Tibial nerve (tissue), 4 donors: ENCODE results near the gene CDK19. TPM values are rescaled to one million over a fixed set of nuclear protein-coding genes. Genes with fewer than 3 reads are reported as not detected.

Source experiments
- DNase-seq, 2 donors: peaks; one replicate each; pipeline ENCODE4 v3.0.0-alpha.2; 2019; ENCODE audit warnings: low spot score in 2 of 2
- H3K27ac ChIP-seq, 4 donors: fragments of 200-600 bp; sonication (generic) in 3 of 4; one replicate each; pipeline ENCODE4 v1.5.1; 2017 to 2019; ENCODE audit warnings: mild to moderate bottlenecking in 1 of 4
- H3K27me3 ChIP-seq, 2 donors: fragments of 200-600 bp; sonication (generic) in 1 of 2; one replicate each; pipeline versions ENCODE4 v1.5.1 to v1.6.0; 2017 to 2019
- H3K36me3 ChIP-seq, 3 donors: fragments of 200-600 bp; sonication (generic); one replicate each; pipeline ENCODE4 v1.5.1; 2018 to 2019
- H3K4me1 ChIP-seq, 4 donors: fragments of 200-600 bp; sonication (generic) in 3 of 4; one replicate each; pipeline ENCODE4 v1.5.1; 2017 to 2019
- H3K4me3 ChIP-seq, 4 donors: fragments of 200-600 bp; sonication (generic) in 3 of 4; one replicate each; pipeline ENCODE4 v1.5.1; 2017 to 2019; ENCODE audit warnings: mild to moderate bottlenecking in 1 of 4, moderate library complexity in 1 of 4
- H3K9me3 ChIP-seq, 4 donors: fragments of 200-600 bp; sonication (generic) in 3 of 4; one replicate each; pipeline ENCODE4 v1.5.1; 2017 to 2019
- CTCF ChIP-seq, 5 experiments: fragments of 200-600 bp in 3 of 5; fragments of 450-650 bp in 2 of 5; sonication (generic) in 3 of 5; IDR thresholded peaks; one replicate each; pipeline ENCODE4 v1.5.1; 2016 to 2019; ENCODE audit warnings: antibody characterized with exemption in 5 of 5, mild to moderate bottlenecking in 3 of 5, moderate library complexity in 2 of 5
- EP300 ChIP-seq, 2 donors: sonication (generic); formaldehyde crosslinking; IDR thresholded peaks; one replicate each; pipeline ENCODE4 v1.6.1; 2017; ENCODE audit warnings: antibody characterized with exemption in 2 of 2, mild to moderate bottlenecking in 1 of 2
- POLR2A ChIP-seq, 2 donors: fragments of 450-650 bp; IDR thresholded peaks; one replicate each; pipeline ENCODE4 v1.6.1; 2017; ENCODE audit warnings: antibody characterized with exemption in 2 of 2, mild to moderate bottlenecking in 2 of 2, moderate library complexity in 2 of 2
- WGBS, 2 donors: methylation state at CpG; one replicate each; pipeline ENCODE4 v1.1.5; 2018; 5-methylcytosine and 5-hydroxymethylcytosine counted together
- total RNA-seq, 4 donors: library from RNA; depleted of rRNA; stranded (reverse); fragments of >200 nt; gene quantifications; one replicate each; pipeline ENCODE4 v1.1.0, GENCODE V29; 2016

The CDK19 gene
- total RNA-seq, 4 donors from 2014 or later = 18.6 to 29.3 (median 24.3) TPM

DNA sequence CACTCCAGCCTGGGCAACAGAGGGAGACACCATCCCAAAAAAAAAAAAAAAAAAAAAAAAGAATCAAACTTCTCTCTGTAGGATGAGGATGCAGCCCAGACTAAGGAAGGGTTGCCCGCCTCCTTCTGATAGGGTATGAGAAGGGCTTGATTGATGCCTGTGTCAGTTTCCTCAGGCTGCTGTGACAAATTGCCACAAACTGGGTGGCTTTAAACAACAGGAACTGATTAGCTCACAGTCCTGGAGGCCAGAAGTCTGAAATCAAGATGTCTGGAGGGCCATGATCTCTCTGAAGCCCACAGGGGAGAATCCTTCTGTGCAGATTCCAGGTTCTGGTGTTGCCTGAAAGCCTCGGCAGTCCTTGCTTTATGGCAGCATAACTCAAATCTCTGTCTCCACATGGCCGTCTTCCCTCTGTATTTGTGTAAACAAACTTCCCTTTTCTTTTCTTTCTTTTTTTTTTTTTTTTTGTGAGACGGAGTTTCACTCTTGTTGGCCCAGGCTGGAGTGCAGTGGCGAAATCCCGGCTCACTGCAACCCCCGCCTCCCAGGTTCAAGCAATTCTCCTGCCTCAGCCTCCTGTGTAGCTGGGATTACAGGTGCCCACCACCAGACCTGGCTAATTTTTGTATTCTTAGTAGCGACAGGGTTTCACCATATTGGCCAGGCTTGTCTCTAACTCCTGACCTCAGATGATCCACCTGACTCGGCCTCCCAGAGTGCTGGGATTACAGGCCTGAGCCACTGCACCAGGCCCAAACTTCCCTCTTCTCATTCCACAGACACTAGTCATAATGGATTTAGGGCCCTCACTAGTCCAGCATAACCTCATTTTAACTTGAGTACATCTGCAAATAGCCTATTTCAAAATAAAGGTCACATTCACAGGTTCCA lies 11.2 kb upstream of the CDK19 start:
- Histone ChIP-seq H3K4me3 (no peak overlapping the region), H3K36me3 (no peaks in the 10 kb centered on the region), H3K27ac (peak overlapping the region in 2 of 4 donors; percentile 65 to 77), H3K9me3 (no peaks in the 10 kb centered on the region), H3K27me3 (no peaks in the 10 kb centered on the region), H3K4me1 (peaks cover 0 to 19% (median 5%) of the 10 kb centered on the region in 4 donors)
- DNase-seq = peak in 1 of 2 donors; percentile 12
- WGBS, 2 donors = 61 to 67% methylated on average over 9 of the region's 9 CpGs
- TF ChIP-seq CTCF (IDR thresholded peaks at IDR 0.05) = no peak
- no peak for TF ChIP-seq EP300 (IDR thresholded peaks at IDR 0.05)
- no peak for TF ChIP-seq POLR2A (IDR thresholded peaks at IDR 0.05)

- H3K36me3 ChIP-seq = no peaks in the 10 kb centered on the region
- no peak overlapping the region for H3K27ac ChIP-seq
- peaks cover 0 to 27% (median 6%) of the 10 kb centered on the region in 4 donors for H3K4me1 ChIP-seq
- 27 to 47% methylated on average over 2 of the region's 2 CpGs for WGBS, 2 donors
- H3K27me3 ChIP-seq = no peaks in the 10 kb centered on the region
- no peak overlapping the region for H3K4me3 ChIP-seq
- TF ChIP-seq POLR2A (IDR thresholded peaks at IDR 0.05) (no peak), EP300 (IDR thresholded peaks at IDR 0.05) (no peak), CTCF (IDR thresholded peaks at IDR 0.05) (no peak)
- H3K9me3 ChIP-seq = no peaks in the 10 kb centered on the region
- DNase-seq = no peak
Measured at GRCh38 chr6:110823146-110823545, 7.9 kb upstream of the CDK19 start.

GRCh38 chr6:110822249-110822648 lies 7.0 kb upstream of the CDK19 start:
- no peaks in the 10 kb centered on the region for H3K27me3 ChIP-seq
- H3K4me1 ChIP-seq = peaks cover 0 to 31% (median 6%) of the 10 kb centered on the region in 4 donors
- no peak overlapping the region for H3K4me3 ChIP-seq
- peak in 1 of 2 donors; percentile 33 for DNase-seq
- peak overlapping the region in 1 of 4 donors; percentile 37 for H3K27ac ChIP-seq
- H3K9me3 ChIP-seq = no peaks in the 10 kb centered on the region
- no peaks in the 10 kb centered on the region for H3K36me3 ChIP-seq
- TF ChIP-seq POLR2A (IDR thresholded peaks at IDR 0.05) = no peak
- peak in 1 of 2 donors; percentile 42 for TF ChIP-seq EP300 (IDR thresholded peaks at IDR 0.05)

GRCh38 chr6:110816677-110817076 lies 1.4 kb upstream of the CDK19 start:
- Histone ChIP-seq H3K4me1 (peaks cover 0 to 40% (median 5%) of the 10 kb centered on the region in 4 donors), H3K27ac (peak overlapping the region; percentile 91 to 98 (median 96)), H3K27me3 (no peaks in the 10 kb centered on the region), H3K36me3 (no peaks in the 10 kb centered on the region), H3K4me3 (no peak overlapping the region), H3K9me3 (no peaks in the 10 kb centered on the region)
- no peak for DNase-seq
- no peak for TF ChIP-seq EP300 (IDR thresholded peaks at IDR 0.05)
- no peak for TF ChIP-seq CTCF (IDR thresholded peaks at IDR 0.05)
- no peak for TF ChIP-seq POLR2A (IDR thresholded peaks at IDR 0.05)
- WGBS, 2 donors = 65 to 80% methylated on average over 4 of the region's 4 CpGs

GRCh38 chr6:110815015-110815410 lies 256 bp downstream of the CDK19 start:
- WGBS, 2 donors = 0 to 1% methylated on average over 32 to 49 of the region's 49 CpGs
- H3K4me1 ChIP-seq = peaks cover 0 to 30% (median 3%) of the 10 kb centered on the region in 4 donors
- peak overlapping the region; percentile 91 to 98 (median 96) for H3K27ac ChIP-seq
- H3K4me3 ChIP-seq = peak overlapping the region; percentile 83 to 98 (median 88)
- no peaks in the 10 kb centered on the region for H3K27me3 ChIP-seq
- no peaks in the 10 kb centered on the region for H3K36me3 ChIP-seq
- no peak for DNase-seq
- TF ChIP-seq CTCF (IDR thresholded peaks at IDR 0.05) = no peak
- no peak for TF ChIP-seq POLR2A (IDR thresholded peaks at IDR 0.05)
- TF ChIP-seq EP300 (IDR thresholded peaks at IDR 0.05) = no peak
- H3K9me3 ChIP-seq = peaks cover 0 to under 1% (median 0%) of the 10 kb centered on the region in 4 donors
